GM12872 (cell line): ENCODE data around the gene SPART.

Experiments used
- CTCF ChIP-seq: IDR thresholded peaks from 3 replicates; pipeline ENCODE4 v1.5.1; 2011; ENCODE audit warnings: low read depth, mild to moderate bottlenecking, low read length, moderate library complexity; ENCODE audit not compliant: insufficient read depth

The SPART gene

GRCh38 chr13:36298535-36299068 is 47.6 kb downstream of the SPART start:
- TF ChIP-seq CTCF = no peak

GRCh38 chr13:36297366-36298338 is 48.5 kb downstream of the SPART start, which contains the start of gene CCDC169:
Gene CCDC169 (minus strand): TSS chr13:36297814. CDS start chr13:36297719, 95 bp downstream.
- TF ChIP-seq CTCF = no peak

- TF ChIP-seq CTCF = no peak
Measured at GRCh38 chr13:36294096-36294495, 52.1 kb downstream of the SPART start.

GRCh38 chr13:36293497-36293896 is 52.7 kb downstream of the SPART start:
- TF ChIP-seq CTCF = no peak

- TF ChIP-seq CTCF = no peak
Measured at GRCh38 chr13:36288794-36289391, 57.3 kb downstream of the SPART start.

GRCh38 chr13:36286006-36286405 is 60.2 kb downstream of the SPART start:
- TF ChIP-seq CTCF = no peak

GRCh38 chr13:36282821-36283432 is 63.3 kb downstream of the SPART start:
- peak; percentile 58 for TF ChIP-seq CTCF
